Amniotic epithelial cell (primary cell): ENCODE data around the gene PCDHA12.
"Not testable (repeated sequence)": the region's sequence is repeated elsewhere in the genome, so short reads cannot be mapped to it uniquely, and the experiment has no call there.

Experiments
- DNase-seq: peaks from one replicate; pipeline ENCODE4 v3.0.0-alpha.2; 2010; ENCODE audit warnings: low read depth

Gene PCDHA12, protein sequence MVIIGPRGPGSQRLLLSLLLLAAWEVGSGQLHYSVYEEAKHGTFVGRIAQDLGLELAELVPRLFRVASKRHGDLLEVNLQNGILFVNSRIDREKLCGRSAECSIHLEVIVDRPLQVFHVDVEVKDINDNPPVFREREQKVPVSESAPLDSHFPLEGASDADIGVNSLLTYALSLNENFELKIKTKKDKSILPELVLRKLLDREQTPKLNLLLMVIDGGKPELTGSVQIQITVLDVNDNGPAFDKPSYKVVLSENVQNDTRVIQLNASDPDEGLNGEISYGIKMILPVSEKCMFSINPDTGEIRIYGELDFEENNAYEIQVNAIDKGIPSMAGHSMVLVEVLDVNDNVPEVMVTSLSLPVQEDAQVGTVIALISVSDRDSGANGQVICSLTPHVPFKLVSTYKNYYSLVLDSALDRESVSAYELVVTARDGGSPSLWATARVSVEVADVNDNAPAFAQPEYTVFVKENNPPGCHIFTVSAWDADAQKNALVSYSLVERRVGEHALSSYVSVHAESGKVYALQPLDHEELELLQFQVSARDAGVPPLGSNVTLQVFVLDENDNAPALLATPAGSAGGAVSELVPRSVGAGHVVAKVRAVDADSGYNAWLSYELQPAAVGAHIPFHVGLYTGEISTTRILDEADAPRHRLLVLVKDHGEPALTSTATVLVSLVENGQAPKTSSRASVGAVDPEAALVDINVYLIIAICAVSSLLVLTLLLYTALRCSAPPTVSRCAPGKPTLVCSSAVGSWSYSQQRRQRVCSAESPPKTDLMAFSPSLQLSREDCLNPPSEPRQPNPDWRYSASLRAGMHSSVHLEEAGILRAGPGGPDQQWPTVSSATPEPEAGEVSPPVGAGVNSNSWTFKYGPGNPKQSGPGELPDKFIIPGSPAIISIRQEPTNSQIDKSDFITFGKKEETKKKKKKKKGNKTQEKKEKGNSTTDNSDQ

GRCh38 chr5:140875085-140876065 is at the start of gene PCDHA12:
TSS of gene PCDHA12 (plus strand) at chr5:140875308. CDS start at chr5:140875473, 165 bp downstream.
- no peak for DNase-seq

DNA sequence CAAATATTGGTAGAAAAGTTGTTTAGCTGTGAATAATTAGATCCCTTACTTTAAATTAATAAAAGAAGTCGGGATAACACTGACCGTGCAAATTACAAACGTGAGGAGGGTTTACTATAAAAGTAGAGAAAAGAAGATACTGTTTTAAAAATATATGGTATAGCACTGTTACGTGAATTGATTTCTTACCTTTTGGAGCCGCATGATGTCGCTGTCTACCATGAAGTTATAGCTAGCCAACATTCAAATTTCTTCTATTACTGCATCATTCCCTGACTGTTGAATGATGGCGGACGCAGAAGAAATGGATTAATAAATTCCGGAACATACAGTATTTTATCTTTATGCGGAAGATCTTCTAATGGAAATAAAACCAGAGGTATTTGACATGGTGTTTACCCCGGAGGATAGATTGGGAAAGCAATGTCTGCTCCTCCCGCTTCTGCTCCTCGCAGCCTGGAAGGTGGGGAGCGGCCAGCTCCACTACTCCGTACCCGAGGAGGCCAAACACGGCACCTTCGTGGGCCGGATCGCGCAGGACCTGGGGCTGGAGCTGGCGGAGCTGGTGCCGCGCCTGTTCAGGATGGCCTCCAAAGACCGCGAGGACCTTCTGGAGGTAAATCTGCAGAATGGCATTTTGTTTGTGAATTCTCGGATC is 47.3 kb upstream of the PCDHA12 start, which contains the start of gene PCDHA6:
Gene PCDHA6, plus strand, starts transcription at position 257 of the 658 bp plus-strand sequence. Its CDS starts 132 bp downstream, at position 389.
- no peak for DNase-seq

- no peak for DNase-seq
These were observed 46.8 kb upstream of the PCDHA12 start for GRCh38 chr5:140828362-140828737.

DNA sequence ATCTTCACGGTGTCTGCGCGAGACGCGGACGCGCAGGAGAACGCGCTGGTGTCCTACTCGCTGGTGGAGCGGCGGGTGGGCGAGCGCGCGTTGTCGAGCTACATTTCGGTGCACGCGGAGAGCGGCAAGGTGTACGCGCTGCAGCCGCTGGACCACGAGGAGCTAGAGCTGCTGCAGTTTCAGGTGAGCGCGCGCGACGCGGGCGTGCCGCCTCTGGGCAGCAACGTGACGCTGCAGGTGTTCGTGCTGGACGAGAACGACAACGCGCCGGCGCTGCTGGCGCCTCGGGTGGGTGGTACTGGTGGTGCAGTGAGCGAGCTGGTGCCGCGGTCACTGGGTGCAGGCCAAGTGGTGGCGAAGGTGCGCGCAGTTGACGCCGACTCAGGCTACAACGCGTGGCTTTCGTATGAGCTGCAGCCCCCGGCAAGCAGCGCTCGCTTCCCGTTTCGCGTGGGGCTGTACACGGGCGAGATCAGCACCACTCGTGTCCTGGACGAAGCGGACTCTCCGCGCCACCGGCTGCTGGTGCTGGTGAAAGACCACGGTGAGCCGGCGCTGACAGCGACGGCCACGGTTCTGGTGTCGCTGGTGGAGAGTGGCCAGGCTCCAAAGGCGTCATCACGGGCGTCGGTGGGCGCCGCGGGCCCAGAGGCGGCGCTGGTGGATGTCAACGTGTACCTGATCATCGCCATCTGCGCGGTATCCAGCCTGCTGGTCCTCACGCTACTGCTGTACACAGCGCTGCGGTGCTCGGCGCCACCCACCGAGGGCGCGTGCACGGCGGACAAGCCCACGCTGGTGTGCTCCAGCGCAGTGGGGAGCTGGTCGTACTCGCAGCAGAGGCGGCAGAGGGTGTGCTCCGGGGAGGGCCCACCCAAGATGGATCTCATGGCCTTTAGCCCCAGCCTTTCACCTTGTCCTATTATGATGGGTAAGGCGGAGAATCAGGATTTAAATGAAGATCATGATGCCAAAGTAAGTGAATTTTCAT is 45.3 kb upstream of the PCDHA12 start:
- DNase-seq = not testable (repeated sequence)

- DNase-seq = peak; percentile 0
These were observed 41.1 kb upstream of the PCDHA12 start, which contains the start of gene PCDHA7 for GRCh38 chr5:140833993-140834392. TSS of gene PCDHA7 (plus strand) at chr5:140834269. CDS start at chr5:140834384, 115 bp downstream.

GRCh38 chr5:140834439-140835008 is 40.6 kb upstream of the PCDHA12 start:
- not testable (repeated sequence) for DNase-seq

DNA sequence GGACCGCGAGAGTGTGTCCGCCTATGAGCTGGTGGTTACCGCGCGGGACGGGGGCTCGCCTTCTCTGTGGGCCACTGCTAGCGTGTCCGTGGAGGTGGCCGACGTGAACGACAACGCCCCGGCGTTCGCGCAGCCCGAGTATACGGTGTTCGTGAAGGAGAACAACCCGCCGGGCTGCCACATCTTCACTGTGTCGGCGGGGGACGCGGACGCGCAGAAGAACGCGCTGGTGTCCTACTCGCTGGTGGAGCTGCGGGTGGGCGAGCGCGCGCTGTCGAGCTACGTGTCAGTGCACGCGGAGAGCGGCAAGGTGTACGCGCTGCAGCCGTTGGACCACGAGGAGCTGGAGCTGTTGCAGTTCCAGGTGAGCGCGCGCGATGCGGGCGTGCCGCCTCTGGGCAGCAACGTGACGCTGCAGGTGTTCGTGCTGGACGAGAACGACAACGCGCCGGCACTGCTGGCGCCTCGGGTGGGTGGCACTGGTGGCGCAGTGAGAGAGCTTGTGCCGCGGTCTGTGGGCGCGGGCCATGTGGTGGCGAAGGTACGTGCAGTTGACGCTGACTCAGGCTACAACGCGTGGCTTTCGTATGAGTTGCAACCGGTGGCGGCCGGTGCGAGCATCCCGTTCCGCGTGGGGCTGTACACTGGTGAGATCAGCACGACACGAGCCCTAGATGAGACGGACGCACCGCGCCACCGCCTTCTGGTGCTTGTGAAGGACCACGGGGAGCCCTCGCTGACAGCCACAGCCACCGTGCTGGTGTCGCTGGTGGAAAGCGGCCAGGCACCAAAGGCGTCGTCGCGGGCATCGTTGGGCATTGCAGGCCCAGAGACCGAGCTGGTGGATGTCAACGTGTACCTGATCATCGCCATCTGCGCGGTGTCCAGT is 39.2 kb upstream of the PCDHA12 start:
- DNase-seq = no peak

DNA sequence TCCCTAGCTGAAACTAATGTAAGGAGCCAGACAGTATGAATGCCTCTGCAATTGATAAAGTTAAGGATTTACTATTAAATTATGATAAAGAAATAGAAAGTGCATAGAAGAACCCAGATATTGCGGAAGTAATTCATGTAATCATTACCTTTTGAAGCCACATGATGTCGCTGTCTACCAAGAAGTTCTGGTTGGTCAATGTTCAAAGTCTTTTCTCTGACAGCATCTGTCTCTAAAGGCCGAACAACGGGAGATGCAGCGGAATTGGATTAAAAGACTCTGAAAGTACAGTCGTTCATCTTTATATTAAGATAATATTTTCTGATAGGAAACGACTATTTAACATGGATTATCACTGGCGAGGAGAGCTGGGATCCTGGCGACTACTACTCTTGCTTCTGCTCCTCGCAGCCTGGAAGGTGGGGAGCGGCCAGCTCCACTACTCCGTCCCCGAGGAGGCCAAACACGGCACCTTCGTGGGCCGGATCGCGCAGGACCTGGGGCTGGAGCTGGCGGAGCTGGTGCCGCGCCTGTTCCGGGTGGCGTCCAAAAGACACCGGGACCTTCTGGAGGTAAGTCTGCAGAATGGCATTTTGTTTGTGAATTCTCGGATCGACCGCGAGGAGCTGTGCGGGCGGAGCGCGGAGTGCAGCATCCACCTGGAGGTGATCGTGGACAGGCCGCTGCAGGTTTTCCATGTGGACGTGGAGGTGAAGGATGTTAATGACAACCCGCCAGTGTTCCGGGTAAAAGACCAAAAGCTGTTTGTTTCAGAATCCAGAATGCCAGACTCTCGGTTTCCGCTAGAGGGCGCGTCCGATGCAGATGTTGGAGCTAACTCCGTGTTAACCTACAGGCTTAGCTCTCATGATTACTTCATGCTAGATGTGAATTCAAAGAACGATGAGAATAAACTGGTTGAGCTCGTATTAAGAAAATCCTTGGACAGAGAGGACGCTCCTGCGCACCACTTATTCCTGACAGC is 33.8 kb upstream of the PCDHA12 start, which contains the start of gene PCDHA8:
Gene PCDHA8, plus strand, starts transcription at position 210 of the 985 bp plus-strand sequence. Its CDS starts 135 bp downstream, at position 345.
- DNase-seq = no peak

DNA sequence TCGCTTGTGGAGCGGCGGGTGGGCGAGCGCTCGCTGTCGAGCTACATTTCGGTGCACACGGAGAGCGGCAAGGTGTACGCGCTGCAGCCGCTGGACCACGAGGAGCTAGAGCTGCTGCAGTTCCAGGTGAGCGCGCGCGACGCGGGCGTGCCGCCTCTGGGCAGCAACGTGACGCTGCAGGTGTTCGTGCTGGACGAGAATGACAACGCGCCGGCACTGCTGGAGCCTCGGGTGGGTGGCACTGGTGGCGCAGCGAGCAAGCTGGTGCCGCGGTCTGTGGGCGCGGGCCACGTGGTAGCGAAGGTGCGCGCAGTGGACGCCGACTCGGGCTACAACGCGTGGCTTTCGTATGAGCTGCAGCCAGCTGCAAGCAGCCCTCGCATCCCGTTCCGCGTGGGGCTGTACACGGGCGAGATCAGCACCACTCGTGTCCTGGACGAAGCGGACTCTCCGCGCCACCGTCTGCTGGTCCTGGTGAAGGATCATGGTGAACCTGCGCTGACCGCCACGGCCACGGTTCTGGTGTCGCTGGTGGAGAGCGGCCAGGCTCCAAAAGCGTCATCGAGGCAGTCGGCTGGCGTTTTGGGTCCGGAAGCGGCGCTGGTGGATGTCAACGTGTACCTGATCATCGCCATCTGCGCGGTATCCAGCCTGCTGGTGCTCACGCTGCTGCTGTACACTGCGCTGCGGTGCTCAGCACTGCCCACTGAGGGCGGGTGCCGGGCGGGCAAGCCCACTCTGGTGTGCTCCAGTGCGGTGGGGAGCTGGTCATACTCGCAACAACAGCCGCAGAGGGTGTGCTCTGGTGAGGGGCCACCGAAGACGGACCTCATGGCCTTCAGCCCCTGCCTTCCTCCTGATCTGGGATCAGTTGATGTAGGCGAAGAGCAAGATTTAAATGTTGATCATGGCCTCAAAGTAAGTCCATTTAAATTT is 32.0 kb upstream of the PCDHA12 start:
- no peak for DNase-seq

DNA sequence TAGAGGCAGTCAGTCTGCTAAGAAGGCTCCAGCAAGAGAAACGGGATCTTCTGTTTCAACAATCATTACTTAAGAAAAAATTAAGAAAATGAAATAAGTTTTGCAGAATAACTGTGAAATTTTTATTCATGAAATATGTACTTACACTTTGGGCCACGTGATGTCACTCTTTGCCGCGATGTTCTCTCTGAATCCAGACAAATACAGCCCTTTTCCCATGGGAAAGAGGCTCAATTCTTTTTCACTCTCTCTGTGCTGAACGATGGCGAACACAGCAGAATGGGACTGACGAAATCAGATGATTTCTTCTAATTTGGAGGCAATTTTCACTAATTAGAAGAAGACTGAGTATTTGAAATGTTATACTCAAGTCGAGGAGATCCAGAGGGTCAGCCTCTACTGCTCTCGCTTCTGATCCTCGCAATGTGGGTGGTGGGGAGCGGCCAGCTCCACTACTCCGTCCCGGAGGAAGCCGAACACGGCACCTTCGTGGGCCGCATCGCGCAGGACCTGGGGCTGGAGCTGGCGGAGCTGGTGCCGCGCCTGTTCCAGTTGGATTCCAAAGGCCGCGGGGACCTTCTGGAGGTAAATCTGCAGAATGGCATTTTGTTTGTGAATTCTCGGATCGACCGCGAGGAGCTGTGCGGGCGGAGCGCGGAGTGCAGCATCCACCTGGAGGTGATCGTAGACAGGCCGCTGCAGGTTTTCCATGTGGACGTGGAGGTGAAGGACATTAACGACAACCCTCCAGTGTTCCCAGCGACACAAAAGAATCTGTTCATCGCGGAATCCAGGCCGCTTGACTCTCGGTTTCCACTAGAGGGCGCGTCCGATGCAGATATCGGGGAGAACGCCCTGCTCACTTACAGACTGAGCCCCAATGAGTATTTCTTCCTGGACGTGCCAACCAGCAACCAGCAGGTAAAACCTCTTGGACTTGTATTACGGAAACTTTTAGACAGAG is 26.7 kb upstream of the PCDHA12 start, which contains the start of gene PCDHA9:
Gene PCDHA9, plus strand, starts transcription at position 244 of the 964 bp plus-strand sequence. Its CDS starts 114 bp downstream, at position 358.
- DNase-seq = not testable (repeated sequence)

DNA sequence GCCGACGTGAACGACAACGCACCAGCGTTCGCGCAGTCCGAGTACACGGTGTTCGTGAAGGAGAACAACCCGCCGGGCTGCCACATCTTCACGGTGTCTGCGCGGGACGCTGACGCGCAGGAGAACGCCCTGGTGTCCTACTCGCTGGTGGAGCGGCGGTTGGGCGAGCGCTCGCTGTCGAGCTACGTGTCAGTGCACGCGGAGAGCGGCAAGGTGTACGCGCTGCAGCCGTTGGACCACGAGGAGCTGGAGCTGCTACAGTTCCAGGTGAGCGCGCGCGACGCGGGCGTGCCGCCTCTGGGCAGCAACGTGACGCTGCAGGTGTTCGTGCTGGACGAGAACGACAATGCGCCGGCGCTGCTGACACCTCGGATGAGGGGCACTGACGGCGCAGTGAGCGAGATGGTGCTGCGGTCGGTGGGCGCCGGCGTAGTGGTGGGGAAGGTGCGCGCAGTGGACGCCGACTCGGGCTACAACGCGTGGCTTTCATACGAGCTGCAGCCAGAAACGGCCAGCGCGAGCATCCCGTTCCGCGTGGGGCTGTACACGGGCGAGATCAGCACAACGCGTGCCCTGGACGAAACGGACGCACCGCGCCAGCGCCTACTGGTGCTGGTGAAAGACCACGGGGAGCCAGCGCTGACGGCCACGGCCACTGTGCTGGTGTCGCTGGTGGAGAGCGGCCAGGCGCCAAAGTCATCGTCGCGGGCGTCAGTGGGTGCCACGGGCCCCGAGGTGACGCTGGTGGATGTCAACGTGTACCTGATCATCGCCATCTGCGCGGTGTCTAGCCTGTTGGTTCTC is 25.1 kb upstream of the PCDHA12 start:
- DNase-seq = not testable (repeated sequence)

- no peak for DNase-seq
These were observed 19.1 kb upstream of the PCDHA12 start, which contains the start of gene PCDHA10 for GRCh38 chr5:140855772-140856674. TSS of gene PCDHA10 (plus strand) at chr5:140855897. CDS start at chr5:140856049, 152 bp downstream.
